Cardiac fibroblast (primary cell): ENCODE data around the gene INPP5A.

Source experiments
- DNase-seq, 2 donors: peaks; one replicate each; pipeline versions ENCODE4 v3.0.0 to v3.0.0-alpha.2; 2010; ENCODE audit warnings: low read depth in 2 of 2
- H3K4me3 ChIP-seq, 2 donors: replicated peaks in 1 of 2; 1 replicate in 1 of 2; 2 replicates in 1 of 2; pipeline ENCODE4 v1.5.1; 2011; ENCODE audit warnings: low read depth in 2 of 2, low read length in 2 of 2, mild to moderate bottlenecking in 2 of 2, moderate library complexity in 1 of 2
- TF ChIP-seq, protein P1 (sequence below): IDR thresholded peaks from one replicate; pipeline ENCODE4 v1.5.1; 2011; ENCODE audit warnings: low read depth, mild to moderate bottlenecking, low read length, inconsistent platforms

The INPP5A gene

GRCh38 chr10:132735341-132735775, 197.8 kb downstream of the INPP5A start:
- TF ChIP-seq, protein P1, sequence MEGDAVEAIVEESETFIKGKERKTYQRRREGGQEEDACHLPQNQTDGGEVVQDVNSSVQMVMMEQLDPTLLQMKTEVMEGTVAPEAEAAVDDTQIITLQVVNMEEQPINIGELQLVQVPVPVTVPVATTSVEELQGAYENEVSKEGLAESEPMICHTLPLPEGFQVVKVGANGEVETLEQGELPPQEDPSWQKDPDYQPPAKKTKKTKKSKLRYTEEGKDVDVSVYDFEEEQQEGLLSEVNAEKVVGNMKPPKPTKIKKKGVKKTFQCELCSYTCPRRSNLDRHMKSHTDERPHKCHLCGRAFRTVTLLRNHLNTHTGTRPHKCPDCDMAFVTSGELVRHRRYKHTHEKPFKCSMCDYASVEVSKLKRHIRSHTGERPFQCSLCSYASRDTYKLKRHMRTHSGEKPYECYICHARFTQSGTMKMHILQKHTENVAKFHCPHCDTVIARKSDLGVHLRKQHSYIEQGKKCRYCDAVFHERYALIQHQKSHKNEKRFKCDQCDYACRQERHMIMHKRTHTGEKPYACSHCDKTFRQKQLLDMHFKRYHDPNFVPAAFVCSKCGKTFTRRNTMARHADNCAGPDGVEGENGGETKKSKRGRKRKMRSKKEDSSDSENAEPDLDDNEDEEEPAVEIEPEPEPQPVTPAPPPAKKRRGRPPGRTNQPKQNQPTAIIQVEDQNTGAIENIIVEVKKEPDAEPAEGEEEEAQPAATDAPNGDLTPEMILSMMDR, result no peak
- DNase-seq, result no peak
- no peak overlapping the region for H3K4me3 ChIP-seq

DNA sequence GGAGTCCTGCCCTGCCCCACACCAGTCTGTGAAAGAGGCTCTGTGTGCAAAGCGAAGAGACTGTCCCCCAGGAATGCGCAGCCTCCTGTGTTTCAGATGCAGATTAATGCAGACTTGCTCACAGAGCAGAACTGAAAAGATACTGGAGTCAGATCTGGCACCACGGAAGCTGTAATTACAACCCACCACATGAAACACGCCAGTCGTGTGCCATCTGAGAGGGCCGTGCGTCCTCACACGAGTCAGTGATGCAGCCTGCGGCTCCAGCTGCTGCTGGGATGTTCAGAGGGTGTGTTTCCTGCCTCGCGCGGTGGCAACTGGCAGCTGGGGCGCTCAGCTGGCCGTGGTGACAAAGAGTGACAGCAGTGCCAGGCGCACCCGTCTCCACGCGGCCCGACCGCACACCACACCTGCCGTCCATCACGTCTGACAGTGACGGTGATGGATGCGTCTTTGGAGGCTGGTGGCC, 198.4 kb downstream of the INPP5A start:
- TF ChIP-seq, protein P1, result no peak
- H3K4me3 ChIP-seq, result no peak overlapping the region
- DNase-seq, result no peak

DNA sequence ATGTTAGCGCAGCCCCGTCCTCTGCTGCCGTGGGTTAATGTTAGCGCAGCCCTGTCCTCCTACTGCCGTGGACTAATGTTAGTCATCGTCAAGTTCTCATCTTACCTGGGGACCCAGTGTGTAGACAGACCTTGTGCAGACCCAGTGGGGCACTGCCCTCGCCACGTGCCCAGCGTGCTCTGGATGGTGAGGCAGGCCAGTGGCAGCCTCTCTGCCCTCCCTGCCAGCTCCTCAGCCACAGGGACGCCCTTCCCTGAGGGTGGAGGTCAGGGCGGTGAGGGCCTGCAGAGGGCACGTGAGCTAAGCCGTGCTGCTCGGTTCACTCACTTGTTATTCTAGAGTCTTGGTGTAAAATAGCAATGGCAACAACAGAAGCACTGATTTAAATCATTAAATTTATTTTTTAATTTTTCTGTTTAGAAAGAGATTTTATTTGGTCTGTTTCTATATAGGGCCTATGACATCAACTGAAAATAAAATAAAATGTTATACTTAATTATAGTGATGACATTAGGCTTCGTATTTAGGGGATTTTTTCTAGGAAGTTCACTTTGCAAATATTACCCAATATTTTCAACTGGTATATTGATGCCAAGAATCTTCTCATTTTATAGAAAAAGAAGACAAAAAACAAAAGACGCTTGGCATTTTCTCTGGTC, 199.9 kb downstream of the INPP5A start:
- H3K4me3 ChIP-seq, result no peak overlapping the region
- no peak for DNase-seq
- TF ChIP-seq, protein P1, result no peak

- no peak for DNase-seq
- TF ChIP-seq, protein P1, result no peak
- no peak overlapping the region for H3K4me3 ChIP-seq
Measured at GRCh38 chr10:132738454-132739224, 201.1 kb downstream of the INPP5A start.

DNA sequence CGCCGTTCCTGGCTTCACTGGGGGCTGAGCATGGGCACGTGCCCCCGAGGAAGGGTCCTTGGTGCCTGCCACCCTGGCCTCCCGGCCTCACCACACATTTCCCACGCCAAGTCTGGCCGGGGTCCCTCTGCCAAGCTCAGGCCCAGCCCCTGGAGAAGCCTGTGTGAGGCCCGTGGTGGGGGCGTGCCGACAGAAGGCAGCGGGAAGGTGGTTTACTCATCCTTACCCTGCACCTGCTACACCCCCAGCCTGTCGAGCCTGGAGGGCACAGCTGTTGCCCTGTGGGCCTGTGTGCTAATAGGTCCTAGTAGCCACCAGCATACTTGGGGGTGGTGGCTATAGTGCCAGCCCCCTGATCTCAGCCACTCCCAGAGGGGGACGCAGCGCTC, 201.6 kb downstream of the INPP5A start:
- DNase-seq, result no peak
- no peak overlapping the region for H3K4me3 ChIP-seq
- TF ChIP-seq, protein P1, result no peak

GRCh38 chr10:132740588-132740987, 203.0 kb downstream of the INPP5A start:
- DNase-seq, result no peak
- H3K4me3 ChIP-seq, result no peak overlapping the region
- TF ChIP-seq, protein P1, result no peak
